ENCODE data around the gene TEPSIN.

DNA sequence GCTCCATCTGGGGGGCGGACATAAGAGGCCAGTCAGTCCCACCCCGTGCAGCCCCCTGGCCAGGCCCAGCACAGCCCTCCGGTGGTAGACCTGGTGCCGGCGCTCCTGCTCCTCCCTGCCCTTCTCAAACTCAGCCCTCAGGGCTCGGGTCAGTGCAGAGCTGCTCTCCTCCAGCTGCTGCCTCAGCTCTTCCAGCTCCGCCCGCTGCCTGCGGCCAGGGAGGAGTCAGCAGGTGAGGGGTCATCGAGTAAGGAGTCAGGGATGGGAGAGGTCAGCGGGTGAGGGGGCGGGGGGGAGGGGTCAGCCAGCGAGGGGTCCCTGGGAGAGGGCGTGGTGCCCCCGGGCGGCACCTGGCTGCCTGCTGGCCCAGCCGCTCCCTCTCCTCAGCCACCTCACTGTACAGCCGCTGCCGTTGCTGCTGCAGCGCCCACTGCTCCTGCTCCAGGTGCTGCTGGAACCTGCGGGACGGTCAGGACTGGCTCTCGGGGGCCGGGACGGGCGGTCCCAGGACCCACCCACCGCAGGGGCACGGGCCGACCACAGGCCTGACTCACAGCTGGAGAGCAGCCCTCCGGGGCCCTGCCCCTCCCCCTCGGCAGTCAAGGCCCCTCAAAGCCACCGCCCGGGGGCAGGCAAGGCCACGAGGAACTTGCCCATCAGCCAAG is 46.3 kb downstream of the TEPSIN start:
- TF ChIP-seq, protein P1, sequence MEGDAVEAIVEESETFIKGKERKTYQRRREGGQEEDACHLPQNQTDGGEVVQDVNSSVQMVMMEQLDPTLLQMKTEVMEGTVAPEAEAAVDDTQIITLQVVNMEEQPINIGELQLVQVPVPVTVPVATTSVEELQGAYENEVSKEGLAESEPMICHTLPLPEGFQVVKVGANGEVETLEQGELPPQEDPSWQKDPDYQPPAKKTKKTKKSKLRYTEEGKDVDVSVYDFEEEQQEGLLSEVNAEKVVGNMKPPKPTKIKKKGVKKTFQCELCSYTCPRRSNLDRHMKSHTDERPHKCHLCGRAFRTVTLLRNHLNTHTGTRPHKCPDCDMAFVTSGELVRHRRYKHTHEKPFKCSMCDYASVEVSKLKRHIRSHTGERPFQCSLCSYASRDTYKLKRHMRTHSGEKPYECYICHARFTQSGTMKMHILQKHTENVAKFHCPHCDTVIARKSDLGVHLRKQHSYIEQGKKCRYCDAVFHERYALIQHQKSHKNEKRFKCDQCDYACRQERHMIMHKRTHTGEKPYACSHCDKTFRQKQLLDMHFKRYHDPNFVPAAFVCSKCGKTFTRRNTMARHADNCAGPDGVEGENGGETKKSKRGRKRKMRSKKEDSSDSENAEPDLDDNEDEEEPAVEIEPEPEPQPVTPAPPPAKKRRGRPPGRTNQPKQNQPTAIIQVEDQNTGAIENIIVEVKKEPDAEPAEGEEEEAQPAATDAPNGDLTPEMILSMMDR (IDR thresholded peaks at IDR 0.05): no peak
- TF ChIP-seq POLR2A (IDR thresholded peaks at IDR 0.05): no peak

Data from esophagus squamous epithelium (tissue), 4 donors.